ENCODE data around the gene LCE3A.
"Not testable (repeated sequence)": the region's sequence is repeated elsewhere in the genome, so short reads cannot be mapped to it uniquely, and the experiment has no call there.

Gene LCE3A

GRCh38 chr1:152622803-152623202 is at the start of gene LCE3A:
Gene LCE3A (minus strand): TSS chr1:152623103. CDS start chr1:152623103, 0 bp downstream.
- no peaks in the 10 kb centered on the region for H3K27me3 ChIP-seq (ENCODE audit: low read depth)
- H3K4me1 ChIP-seq: no peaks in the 10 kb centered on the region
- no peak within 1 kb of the TSS for H3K4me3 ChIP-seq
- in situ Hi-C loops (cut with MboI; ENCODE audit: low sequenced_read_pairs): no loop called here
- H3K9me3 ChIP-seq: no peaks in the 10 kb centered on the region
- no peak for DNase-seq (ENCODE audit: low spot score in 2 of 2)
- H3K36me3 ChIP-seq (replicated peaks): no peaks in the 10 kb centered on the region

GRCh38 chr1:152667648-152668047 is 44.7 kb upstream of the LCE3A start:
- no peak for DNase-seq (ENCODE audit: low spot score in 2 of 2)
- H3K27me3 ChIP-seq (ENCODE audit: low read depth): no peaks in the 10 kb centered on the region
- no peaks in the 10 kb centered on the region for H3K36me3 ChIP-seq (replicated peaks)
- no peak overlapping the region for H3K4me3 ChIP-seq
- in situ Hi-C loops (cut with MboI; ENCODE audit: low sequenced_read_pairs): no loop called here
- no peaks in the 10 kb centered on the region for H3K9me3 ChIP-seq
- H3K4me1 ChIP-seq: no peaks in the 10 kb centered on the region

DNA sequence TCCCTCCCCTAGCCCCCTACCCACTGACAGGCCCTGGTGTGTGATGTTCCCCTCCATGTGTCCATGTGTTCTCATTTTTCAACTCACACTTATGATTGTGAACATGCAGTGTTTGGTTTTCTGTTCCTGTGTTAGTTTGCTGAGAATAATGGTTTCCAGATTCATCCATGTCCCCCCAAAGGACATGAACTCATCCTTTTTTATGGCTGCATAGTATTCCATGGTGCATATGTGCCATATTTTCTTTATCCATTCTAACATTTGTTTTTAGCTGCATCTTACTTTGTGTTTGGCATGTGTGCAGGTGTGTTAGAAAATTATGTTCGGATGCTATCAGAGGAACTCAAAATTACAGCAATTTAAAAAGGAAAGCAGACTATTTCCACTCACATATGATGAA is 43.3 kb upstream of the LCE3A start:
- H3K4me1 ChIP-seq; H3K36me3 ChIP-seq (replicated peaks); DNase-seq (ENCODE audit: low spot score in 2 of 2); H3K4me3 ChIP-seq; H3K27me3 ChIP-seq (ENCODE audit: low read depth); in situ Hi-C loops (cut with MboI; ENCODE audit: low sequenced_read_pairs); H3K9me3 ChIP-seq: not testable (repeated sequence)

- Histone ChIP-seq H3K36me3 (replicated peaks) (no peaks in the 10 kb centered on the region), H3K27me3 (ENCODE audit: low read depth) (no peaks in the 10 kb centered on the region), H3K4me1 (no peaks in the 10 kb centered on the region), H3K9me3 (no peaks in the 10 kb centered on the region), H3K4me3 (no peak within 1 kb of the TSS)
- no peak for DNase-seq (ENCODE audit: low spot score in 2 of 2)
- in situ Hi-C loops (cut with MboI; ENCODE audit: low sequenced_read_pairs): no loop called here
Observed at GRCh38 chr1:152663098-152663497, 40.2 kb upstream of the LCE3A start, which contains the start of gene LCE2D. Gene LCE2D (plus strand): TSS chr1:152663380. CDS start chr1:152664106, 726 bp downstream.

- Histone ChIP-seq H3K9me3 (no peaks in the 10 kb centered on the region), H3K27me3 (ENCODE audit: low read depth) (no peaks in the 10 kb centered on the region), H3K36me3 (replicated peaks) (no peaks in the 10 kb centered on the region), H3K4me3 (no peak overlapping the region), H3K4me1 (no peaks in the 10 kb centered on the region)
- no peak for DNase-seq (ENCODE audit: low spot score in 2 of 2)
- in situ Hi-C loops (cut with MboI; ENCODE audit: low sequenced_read_pairs): no loop called here
Observed at GRCh38 chr1:152658649-152659048, 35.7 kb upstream of the LCE3A start.

GRCh38 chr1:152657677-152658076 is 34.8 kb upstream of the LCE3A start:
- Histone ChIP-seq H3K27me3 (ENCODE audit: low read depth) (no peaks in the 10 kb centered on the region), H3K9me3 (no peaks in the 10 kb centered on the region), H3K36me3 (replicated peaks) (no peaks in the 10 kb centered on the region), H3K4me3 (no peak overlapping the region), H3K4me1 (no peaks in the 10 kb centered on the region)
- DNase-seq (ENCODE audit: low spot score in 2 of 2): no peak
- in situ Hi-C loops (cut with MboI; ENCODE audit: low sequenced_read_pairs): no loop called here

DNA sequence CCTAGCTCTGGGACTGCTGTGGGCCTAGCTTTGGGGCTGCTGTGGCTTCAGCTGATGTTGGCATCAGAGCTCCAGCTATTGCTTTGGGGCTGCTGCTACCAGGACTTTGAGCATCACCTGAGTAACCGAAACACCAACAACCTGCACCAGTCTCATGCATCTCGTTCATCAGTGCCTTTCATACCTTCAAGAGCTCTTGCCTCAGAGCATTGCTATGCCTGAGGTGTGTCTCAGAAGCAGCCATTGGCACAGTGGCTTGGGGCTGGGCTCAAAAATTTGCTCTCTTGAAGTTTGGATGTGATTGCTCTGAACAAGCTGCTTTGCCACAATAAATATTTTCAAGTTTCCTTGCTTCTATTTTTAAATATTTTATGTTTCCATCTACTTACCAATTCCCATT is 33.6 kb upstream of the LCE3A start:
- H3K27me3 ChIP-seq (ENCODE audit: low read depth): no peaks in the 10 kb centered on the region
- H3K4me3 ChIP-seq: no peak overlapping the region
- in situ Hi-C loops (cut with MboI; ENCODE audit: low sequenced_read_pairs): no loop called here
- no peaks in the 10 kb centered on the region for H3K9me3 ChIP-seq
- no peaks in the 10 kb centered on the region for H3K36me3 ChIP-seq (replicated peaks)
- DNase-seq (ENCODE audit: low spot score in 2 of 2): no peak
- H3K4me1 ChIP-seq: no peaks in the 10 kb centered on the region

GRCh38 chr1:152654110-152654509 is 31.2 kb upstream of the LCE3A start:
- no peaks in the 10 kb centered on the region for H3K4me1 ChIP-seq
- DNase-seq (ENCODE audit: low spot score in 2 of 2): peak; percentile 34 to 82
- H3K4me3 ChIP-seq: no peak overlapping the region
- H3K36me3 ChIP-seq (replicated peaks): no peaks in the 10 kb centered on the region
- no peaks in the 10 kb centered on the region for H3K9me3 ChIP-seq
- H3K27me3 ChIP-seq (ENCODE audit: low read depth): no peaks in the 10 kb centered on the region
- in situ Hi-C loops (cut with MboI; ENCODE audit: low sequenced_read_pairs): no loop called here

- H3K9me3 ChIP-seq: no peaks in the 10 kb centered on the region
- DNase-seq (ENCODE audit: low spot score in 2 of 2): no peak
Observed at GRCh38 chr1:152646656-152647055, 23.8 kb upstream of the LCE3A start.

DNA sequence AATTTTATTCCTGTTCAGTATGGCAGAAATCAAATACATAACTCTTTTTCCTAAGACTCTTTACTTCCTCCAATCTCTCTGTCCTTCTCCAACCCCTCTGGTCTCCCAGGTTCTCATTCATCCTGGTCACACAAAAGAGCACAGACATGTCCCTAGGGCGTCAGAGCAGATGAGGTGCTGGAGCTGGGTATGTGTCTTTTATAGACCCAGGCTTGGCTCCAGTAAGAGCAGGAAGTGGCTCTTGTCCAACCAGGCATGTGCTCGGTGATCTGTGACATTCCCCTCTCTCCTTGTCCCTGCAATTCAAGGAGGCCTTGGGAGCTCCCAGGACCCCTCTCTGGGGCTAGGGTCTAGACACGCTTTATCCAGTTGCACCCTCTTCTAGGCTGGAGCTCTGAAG is 22.2 kb upstream of the LCE3A start:
- Histone ChIP-seq H3K4me3 (no peak overlapping the region), H3K36me3 (replicated peaks) (no peaks in the 10 kb centered on the region), H3K9me3 (no peaks in the 10 kb centered on the region), H3K4me1 (no peaks in the 10 kb centered on the region), H3K27me3 (ENCODE audit: low read depth) (no peaks in the 10 kb centered on the region)
- in situ Hi-C loops (cut with MboI; ENCODE audit: low sequenced_read_pairs): no loop called here
- DNase-seq (ENCODE audit: low spot score in 2 of 2): no peak

More at GRCh38 chr1:152646656-152647055, 23.8 kb upstream of the LCE3A start:
- Histone ChIP-seq H3K4me3 (no peak overlapping the region), H3K36me3 (replicated peaks) (no peaks in the 10 kb centered on the region), H3K27me3 (ENCODE audit: low read depth) (no peaks in the 10 kb centered on the region), H3K4me1 (no peaks in the 10 kb centered on the region)
- in situ Hi-C loops (cut with MboI; ENCODE audit: low sequenced_read_pairs): no loop called here

DNA sequence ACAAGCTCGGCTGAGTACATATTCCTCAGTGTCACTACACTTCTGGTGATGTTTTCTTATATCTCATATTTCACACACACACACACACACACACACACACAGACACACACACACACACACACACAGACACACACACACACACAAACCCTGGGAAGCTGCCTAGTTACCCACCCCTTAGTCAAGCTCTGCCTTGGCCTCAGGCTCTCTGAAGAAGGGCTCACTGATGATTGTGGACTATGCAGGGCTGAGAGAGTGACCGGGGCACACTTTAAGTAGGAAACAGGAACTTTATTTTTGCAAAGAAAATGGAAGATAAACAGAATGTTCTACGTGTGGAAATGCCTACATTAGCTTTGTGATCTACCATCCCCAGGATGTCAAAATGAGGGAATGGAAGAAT is 21.0 kb upstream of the LCE3A start:
- no peak overlapping the region for H3K4me3 ChIP-seq
- in situ Hi-C loops (cut with MboI; ENCODE audit: low sequenced_read_pairs): no loop called here
- H3K9me3 ChIP-seq: no peaks in the 10 kb centered on the region
- no peaks in the 10 kb centered on the region for H3K36me3 ChIP-seq (replicated peaks)
- H3K4me1 ChIP-seq: no peaks in the 10 kb centered on the region
- no peaks in the 10 kb centered on the region for H3K27me3 ChIP-seq (ENCODE audit: low read depth)
- no peak for DNase-seq (ENCODE audit: low spot score in 2 of 2)

DNA sequence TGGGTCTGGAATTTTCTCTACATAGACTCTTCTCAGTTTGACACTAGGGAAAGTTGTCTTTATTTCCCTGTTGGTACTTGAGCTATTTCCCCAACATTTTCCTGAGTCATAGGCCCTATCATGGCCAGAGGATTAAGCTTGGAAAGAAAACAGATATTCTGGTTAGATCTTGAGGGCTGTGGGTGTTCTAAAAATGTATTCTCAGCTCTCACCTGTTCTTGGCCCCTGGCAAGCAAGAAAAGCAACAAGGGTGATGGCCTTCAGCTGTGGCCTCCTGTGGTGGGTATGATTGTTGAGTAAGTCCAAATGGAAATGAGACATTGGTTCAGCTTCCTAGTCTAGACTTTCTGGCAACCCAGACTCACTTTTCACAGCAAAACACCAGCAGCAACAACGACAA is 17.4 kb upstream of the LCE3A start:
- no peak for DNase-seq (ENCODE audit: low spot score in 2 of 2)
- Histone ChIP-seq H3K27me3 (ENCODE audit: low read depth) (no peaks in the 10 kb centered on the region), H3K9me3 (no peaks in the 10 kb centered on the region), H3K4me3 (no peak overlapping the region), H3K4me1 (no peaks in the 10 kb centered on the region), H3K36me3 (replicated peaks) (no peaks in the 10 kb centered on the region)
- in situ Hi-C loops (cut with MboI; ENCODE audit: low sequenced_read_pairs): no loop called here

DNA sequence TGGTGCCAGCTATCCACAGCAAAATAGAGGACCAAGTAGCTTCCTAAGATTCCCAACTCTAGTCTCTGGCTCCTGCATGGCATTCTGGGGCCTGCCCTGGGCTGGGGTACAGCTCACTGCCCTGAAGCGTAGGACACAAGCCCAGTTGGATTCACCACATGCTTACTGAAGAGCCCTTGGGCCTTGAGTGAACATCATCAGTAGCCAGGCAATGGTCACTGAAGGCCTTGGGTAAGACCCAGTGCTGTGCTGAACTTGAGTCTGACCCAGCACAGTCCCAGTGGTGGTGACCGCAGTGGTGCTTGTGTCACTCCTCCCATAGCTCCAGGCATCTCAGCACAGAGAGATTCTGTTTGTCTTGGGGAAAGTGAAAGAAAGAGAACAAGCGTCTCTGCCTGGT is 7.7 kb upstream of the LCE3A start:
- no peak overlapping the region for H3K4me3 ChIP-seq

GRCh38 chr1:152626744-152627143 is 3.8 kb upstream of the LCE3A start:
- no peaks in the 10 kb centered on the region for H3K27me3 ChIP-seq (ENCODE audit: low read depth)
- in situ Hi-C loops (cut with MboI; ENCODE audit: low sequenced_read_pairs): no loop called here
- H3K9me3 ChIP-seq: no peaks in the 10 kb centered on the region
- H3K4me3 ChIP-seq: no peak overlapping the region
- no peaks in the 10 kb centered on the region for H3K4me1 ChIP-seq
- no peaks in the 10 kb centered on the region for H3K36me3 ChIP-seq (replicated peaks)
- no peak for DNase-seq (ENCODE audit: low spot score in 2 of 2)

More for the DNA sequence above, 7.7 kb upstream of the LCE3A start:
- Histone ChIP-seq H3K36me3 (replicated peaks) (no peaks in the 10 kb centered on the region), H3K9me3 (no peaks in the 10 kb centered on the region), H3K27me3 (ENCODE audit: low read depth) (no peaks in the 10 kb centered on the region), H3K4me1 (no peaks in the 10 kb centered on the region)
- no peak for DNase-seq (ENCODE audit: low spot score in 2 of 2)
- in situ Hi-C loops (cut with MboI; ENCODE audit: low sequenced_read_pairs): no loop called here

- no peak overlapping the region for H3K4me3 ChIP-seq
- DNase-seq (ENCODE audit: low spot score in 2 of 2): peak in 1 of 2 experiments; percentile 69
- no peaks in the 10 kb centered on the region for H3K9me3 ChIP-seq
- no peaks in the 10 kb centered on the region for H3K4me1 ChIP-seq
- H3K27me3 ChIP-seq (ENCODE audit: low read depth): no peaks in the 10 kb centered on the region
- in situ Hi-C loops (cut with MboI; ENCODE audit: low sequenced_read_pairs): no loop called here
- no peaks in the 10 kb centered on the region for H3K36me3 ChIP-seq (replicated peaks)
Observed at GRCh38 chr1:152623203-152623844, 421 bp upstream of the LCE3A start.

All from HAP-1 (cell line).